ENCODE results near the gene LRTM1.

- TF ChIP-seq GATA2 (IDR thresholded peaks at IDR 0.05; ENCODE audit: low read depth, low read length) (no peak), GATA3 (IDR thresholded peaks at IDR 0.05; ENCODE audit: low read depth, low read length) (no peak)
Measured at GRCh38 chr3:54873059-54874010, 54.5 kb downstream of the LRTM1 start.

Measured in SH-SY5Y (cell line).